ENCODE results near the gene RPH3AL. TPM values are rescaled to one million over a fixed set of nuclear protein-coding genes. Genes with fewer than 3 reads are reported as not detected.
A peak's percentile ranks its signal among the peaks of the same experiment; 100 is the strongest.

RPH3AL gene
- total RNA-seq, 1 donor from 2014 or later = 6.1 TPM

GRCh38 chr17:351875-352420 lies 659 bp downstream of the RPH3AL start:
- no peak for FAIRE-seq
- no peak for DNase-seq (ENCODE audit: low read depth)
- peak overlapping the region; percentile 21 for H3K4me3 ChIP-seq (ENCODE audit: low read depth, low read length)
- no peaks in the 10 kb centered on the region for H3K27me3 ChIP-seq (ENCODE audit: control insufficient read depth, insufficient read depth, low read length)
- TF ChIP-seq CTCF (IDR thresholded peaks at IDR 0.05; ENCODE audit: insufficient read depth, low read length, severe bottlenecking) = no peak
- no peaks in the 10 kb centered on the region for H3K36me3 ChIP-seq (ENCODE audit: control insufficient read depth, insufficient read depth, low read length)

GRCh38 chr17:351449-351738 lies 1.2 kb downstream of the RPH3AL start:
- FAIRE-seq (no peak), DNase-seq (ENCODE audit: low read depth) (peak; percentile 92)
- Histone ChIP-seq H3K4me3 (ENCODE audit: low read depth, low read length) (no peak overlapping the region), H3K36me3 (ENCODE audit: control insufficient read depth, insufficient read depth, low read length) (no peaks in the 10 kb centered on the region), H3K27me3 (ENCODE audit: control insufficient read depth, insufficient read depth, low read length) (no peaks in the 10 kb centered on the region)
- peak; percentile 3 for TF ChIP-seq CTCF (IDR thresholded peaks at IDR 0.05; ENCODE audit: insufficient read depth, low read length, severe bottlenecking)

- no peaks in the 10 kb centered on the region for H3K27me3 ChIP-seq (ENCODE audit: control insufficient read depth, insufficient read depth, low read length)
- FAIRE-seq = peak; percentile 94
- peak; percentile 77 for DNase-seq (ENCODE audit: low read depth)
- no peak overlapping the region for H3K4me3 ChIP-seq (ENCODE audit: low read depth, low read length)
- H3K36me3 ChIP-seq (ENCODE audit: control insufficient read depth, insufficient read depth, low read length) = no peaks in the 10 kb centered on the region
- TF ChIP-seq CTCF (IDR thresholded peaks at IDR 0.05; ENCODE audit: insufficient read depth, low read length, severe bottlenecking) = no peak
Observed at GRCh38 chr17:350706-351448, 1.7 kb downstream of the RPH3AL start.

- FAIRE-seq = no peak
- no peak for DNase-seq (ENCODE audit: low read depth)
- H3K27me3 ChIP-seq (ENCODE audit: control insufficient read depth, insufficient read depth, low read length) = no peaks in the 10 kb centered on the region
- no peak for TF ChIP-seq CTCF (IDR thresholded peaks at IDR 0.05; ENCODE audit: insufficient read depth, low read length, severe bottlenecking)
- H3K36me3 ChIP-seq (ENCODE audit: control insufficient read depth, insufficient read depth, low read length) = no peaks in the 10 kb centered on the region
- no peak overlapping the region for H3K4me3 ChIP-seq (ENCODE audit: low read depth, low read length)
Observed at GRCh38 chr17:349666-350065, 2.9 kb downstream of the RPH3AL start.

- no peaks in the 10 kb centered on the region for H3K27me3 ChIP-seq (ENCODE audit: control insufficient read depth, insufficient read depth, low read length)
- no peak for FAIRE-seq
- H3K4me3 ChIP-seq (ENCODE audit: low read depth, low read length) = no peak overlapping the region
- TF ChIP-seq CTCF (IDR thresholded peaks at IDR 0.05; ENCODE audit: insufficient read depth, low read length, severe bottlenecking) = no peak
- no peaks in the 10 kb centered on the region for H3K36me3 ChIP-seq (ENCODE audit: control insufficient read depth, insufficient read depth, low read length)
- peak; percentile 74 for DNase-seq (ENCODE audit: low read depth)
Observed at GRCh38 chr17:348692-349425, 3.7 kb downstream of the RPH3AL start.

All from bronchial epithelial cell (primary cell).